HG02840 (cell line): ENCODE results near the gene OR2M2.

Experiments
- ATAC-seq: cut with Tn5 transposase; IDR thresholded peaks from one replicate; pipeline ENCODE4 v1.9.1; 2021; ENCODE audit warnings: mild to moderate bottlenecking, moderate library complexity, moderate number of reproducible peaks; ENCODE audit not compliant: unreplicated experiment, low FRiP score

The OR2M2 gene, protein sequence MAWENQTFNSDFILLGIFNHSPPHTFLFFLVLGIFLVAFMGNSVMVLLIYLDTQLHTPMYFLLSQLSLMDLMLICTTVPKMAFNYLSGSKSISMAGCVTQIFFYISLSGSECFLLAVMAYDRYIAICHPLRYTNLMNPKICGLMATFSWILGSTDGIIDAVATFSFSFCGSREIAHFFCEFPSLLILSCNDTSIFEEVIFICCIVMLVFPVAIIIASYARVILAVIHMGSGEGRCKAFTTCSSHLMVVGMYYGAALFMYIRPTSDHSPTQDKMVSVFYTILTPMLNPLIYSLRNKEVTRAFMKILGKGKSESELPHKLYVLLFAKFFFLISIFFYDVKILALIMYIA

DNA sequence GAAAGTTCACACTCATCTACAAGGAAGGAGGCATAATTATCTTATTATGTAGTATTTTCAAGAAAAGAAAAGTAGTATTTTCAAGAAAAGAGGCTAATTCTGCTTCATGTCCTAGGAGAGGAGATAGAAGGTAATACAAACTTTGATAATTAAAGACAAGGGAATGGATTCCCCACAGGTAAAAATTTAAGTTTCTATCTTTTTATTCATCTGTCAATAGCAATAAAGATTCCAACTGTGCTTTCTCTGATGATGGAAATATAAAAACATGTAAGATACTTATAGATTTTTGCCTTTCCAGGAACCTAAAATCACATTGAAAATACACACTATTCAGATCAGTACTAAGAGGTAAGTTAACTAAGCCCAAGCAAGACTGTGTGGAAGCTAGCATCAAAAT lies at the start of gene OR2M2:
Gene OR2M2, plus strand, starts transcription at position 301 of the 400 bp plus-strand sequence. CDS start 5,165 bp downstream, outside the sequence.
- no peak for ATAC-seq

DNA sequence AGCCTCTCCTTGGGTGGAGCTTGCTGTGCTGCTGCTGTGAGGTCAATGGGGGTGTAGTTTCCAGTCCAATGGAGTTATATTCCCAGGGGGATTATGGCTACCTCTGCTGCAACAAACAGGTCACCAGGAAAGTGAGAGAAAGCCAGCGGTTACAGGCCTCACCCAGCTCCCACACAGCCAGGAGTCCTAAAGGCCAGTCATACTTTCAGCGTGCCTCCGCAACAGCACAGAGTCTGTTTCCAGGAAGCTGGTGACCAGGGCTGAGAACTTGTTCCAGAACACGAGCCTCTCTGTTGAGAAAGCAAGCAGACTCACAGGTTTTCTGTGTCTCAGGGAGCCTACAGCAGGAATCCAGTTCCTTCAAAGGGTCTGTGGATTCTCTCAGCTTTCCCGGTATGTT lies 47.0 kb upstream of the OR2M2 start:
- ATAC-seq = no peak

DNA sequence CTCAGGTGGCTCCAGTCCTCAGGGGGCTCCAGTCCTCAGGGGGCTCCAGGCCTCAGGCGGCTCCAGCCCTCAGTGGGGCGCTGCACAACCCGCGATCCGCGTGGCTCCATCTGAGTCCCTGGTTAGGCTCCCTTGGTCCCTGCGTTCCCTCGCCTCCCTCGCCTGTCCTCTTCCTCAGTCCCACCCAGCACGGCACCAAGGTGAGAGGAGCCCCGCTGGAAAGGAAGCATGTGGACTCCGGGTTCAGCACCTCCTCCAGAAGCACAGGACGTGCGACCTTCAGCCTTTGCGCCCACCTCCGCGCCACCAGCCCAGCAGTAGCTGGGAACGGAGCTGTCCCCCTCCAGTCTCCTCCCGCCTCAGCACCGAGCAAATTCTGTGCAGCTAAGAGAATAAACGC lies 37.8 kb upstream of the OR2M2 start:
- no peak for ATAC-seq

DNA sequence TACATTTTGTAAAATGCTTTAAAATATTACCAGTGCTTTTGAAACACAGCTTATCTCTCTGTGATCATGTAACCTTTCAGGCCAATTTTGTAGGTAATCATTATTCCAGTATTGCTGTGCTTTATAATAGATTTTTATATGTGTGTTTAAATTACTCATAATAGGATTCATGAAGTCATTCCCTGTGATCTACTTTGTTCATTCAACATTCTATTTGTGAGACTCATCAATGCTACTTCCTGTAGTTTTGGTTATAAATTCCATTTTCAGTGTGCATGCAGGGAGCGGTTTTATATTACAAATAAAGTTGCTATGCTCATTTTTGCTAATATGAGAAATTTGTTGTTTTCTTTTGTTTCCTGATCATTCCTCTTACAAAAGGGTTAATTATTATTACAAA lies 33.8 kb upstream of the OR2M2 start:
- ATAC-seq = no peak

DNA sequence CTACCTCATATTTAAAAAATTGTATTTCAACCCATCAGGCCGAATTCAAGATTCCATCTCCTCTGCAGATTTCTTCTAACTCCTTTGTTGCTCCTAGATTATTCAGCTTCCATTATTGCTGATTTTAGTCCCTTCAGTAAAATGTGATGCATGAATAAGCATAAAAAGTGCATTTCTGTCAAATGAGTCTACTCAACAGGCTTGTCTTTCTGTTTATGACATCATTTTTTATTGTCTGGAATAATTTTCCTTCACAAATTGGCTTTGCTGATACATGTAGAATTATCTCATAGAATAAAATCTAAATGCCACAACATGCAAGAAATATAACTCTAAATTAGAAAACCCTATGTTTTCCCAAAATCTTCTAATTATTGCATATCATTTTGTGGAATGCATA lies 31.3 kb upstream of the OR2M2 start:
- ATAC-seq = no peak

DNA sequence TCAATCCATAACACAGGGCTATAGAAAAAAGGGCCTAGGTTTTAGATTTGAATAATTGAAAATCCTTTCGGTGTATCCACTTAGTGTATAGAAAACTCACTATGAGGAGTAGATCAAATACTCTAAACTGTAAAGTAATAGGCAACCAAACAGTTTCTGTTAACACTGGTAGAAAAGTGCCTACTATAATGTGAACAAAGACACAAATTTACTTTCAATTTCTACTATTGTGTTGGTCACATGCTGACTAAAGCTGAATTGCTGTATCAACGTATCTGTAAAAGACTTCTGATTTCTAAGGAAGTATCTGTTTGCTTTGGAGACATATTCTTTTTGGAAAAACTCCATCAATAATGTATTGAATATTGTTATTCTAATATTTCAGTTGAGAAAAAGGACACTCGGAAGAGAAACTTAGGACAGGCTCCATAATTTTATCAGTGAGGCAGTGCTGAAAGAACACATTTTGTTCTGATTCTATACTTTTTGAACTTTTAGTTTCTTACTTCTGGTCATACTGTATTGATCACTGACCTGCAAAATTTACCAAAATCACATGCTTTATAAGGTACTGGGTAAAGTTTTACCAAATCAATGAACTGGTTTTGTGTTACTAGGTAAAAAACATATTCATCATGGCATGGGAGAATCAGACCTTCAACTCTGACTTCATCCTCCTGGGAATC lies 30.0 kb upstream of the OR2M2 start, which contains the start of gene OR2M5:
Gene OR2M5, plus strand, starts transcription at position 636 of the 686 bp plus-strand sequence. Its CDS starts 0 bp downstream, at position 636.
- ATAC-seq = no peak

DNA sequence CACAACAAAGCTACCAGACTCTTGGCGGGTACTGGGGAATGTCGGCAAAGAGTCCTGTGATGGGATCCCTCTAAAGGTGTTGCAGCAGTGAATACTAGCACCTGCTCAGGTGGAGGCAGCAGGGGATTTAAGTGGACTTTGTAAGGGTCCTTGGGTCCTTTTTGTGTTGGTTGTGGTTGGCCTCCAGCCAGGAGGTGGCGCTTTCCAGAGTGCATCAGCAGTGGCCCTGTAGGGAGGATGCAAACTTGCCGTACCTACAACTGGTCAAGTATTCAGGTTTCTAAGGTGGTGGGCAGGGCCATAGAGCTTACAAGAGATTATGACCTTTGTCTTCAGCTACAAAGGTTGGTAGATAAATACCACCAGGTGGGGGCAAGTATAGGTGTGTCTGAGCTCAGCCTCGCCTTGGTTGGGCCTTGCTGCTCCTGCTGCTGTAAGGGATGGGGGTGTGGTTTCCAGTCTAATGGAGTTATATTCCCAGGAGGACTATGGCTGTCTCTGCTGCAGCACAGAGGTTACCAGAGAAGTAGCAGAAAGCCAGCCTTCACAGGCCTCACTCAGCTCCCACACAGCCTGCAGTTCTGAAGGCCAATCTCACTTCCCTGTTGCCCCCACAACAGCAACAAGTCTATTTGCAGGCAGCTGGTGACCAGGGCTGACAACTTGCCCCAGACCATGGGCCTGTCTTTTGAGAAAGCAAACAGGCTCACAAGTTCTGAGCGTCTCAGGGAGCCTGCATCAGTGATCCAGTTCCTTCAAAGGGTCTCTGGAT lies 22.4 kb upstream of the OR2M2 start:
- ATAC-seq = no peak

DNA sequence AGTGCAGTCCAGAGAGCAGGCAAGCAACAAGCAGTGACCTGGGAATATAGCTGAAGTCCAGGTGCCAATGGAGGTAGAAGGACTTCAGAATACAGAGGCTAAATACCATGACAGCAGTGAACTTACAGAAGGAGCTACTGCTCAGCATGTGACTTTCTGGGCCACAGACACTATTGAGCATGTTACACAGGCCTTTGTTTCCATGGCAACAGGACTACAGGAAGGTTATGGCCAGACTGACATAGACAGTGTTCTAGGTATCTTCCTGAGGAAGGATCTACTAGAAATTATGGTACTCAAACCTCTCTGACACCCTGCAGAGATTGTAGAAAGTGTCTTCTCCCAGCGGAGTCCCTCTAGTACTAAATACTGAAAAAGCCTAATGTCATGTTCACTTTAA lies 18.7 kb upstream of the OR2M2 start:
- no peak for ATAC-seq

DNA sequence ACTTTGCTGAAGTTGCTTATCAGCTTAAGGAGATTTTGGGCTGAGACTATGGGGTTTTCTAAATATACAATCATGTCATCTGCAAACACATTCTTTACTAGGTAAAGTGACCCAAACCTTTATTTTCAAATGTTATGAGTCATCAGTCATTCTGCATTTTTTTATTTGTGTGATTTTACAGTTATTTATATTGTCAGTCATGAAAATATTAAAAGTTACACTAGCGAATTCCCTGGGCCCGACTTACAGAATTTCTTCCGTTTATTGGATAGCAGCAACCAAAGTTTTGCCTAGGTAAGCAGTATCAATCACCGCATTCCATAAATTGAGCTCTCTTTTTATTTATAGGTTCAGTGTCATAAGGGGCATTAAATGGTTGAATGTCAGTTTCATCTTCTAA lies 15.9 kb upstream of the OR2M2 start:
- ATAC-seq = no peak

DNA sequence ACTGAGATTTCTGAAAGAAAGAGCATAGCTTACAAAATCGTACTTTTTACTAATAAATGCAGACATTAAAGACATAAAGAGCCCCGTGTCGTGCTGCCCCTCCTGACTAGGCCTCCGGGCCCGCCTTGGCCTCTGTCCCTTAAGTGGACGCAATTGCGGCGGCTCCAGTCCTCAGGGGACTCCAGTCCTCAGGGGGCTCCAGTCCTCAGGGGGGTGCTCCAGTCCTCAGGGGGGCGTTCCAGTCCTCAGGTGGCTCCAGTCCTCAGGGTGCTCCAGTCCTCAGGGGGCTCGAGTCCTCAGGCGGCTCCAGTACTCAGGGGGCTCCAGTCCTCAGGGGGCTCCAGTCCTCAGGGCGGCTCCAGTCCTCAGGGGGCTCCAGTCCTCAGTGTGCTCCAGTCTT lies 10.6 kb upstream of the OR2M2 start:
- no peak for ATAC-seq

DNA sequence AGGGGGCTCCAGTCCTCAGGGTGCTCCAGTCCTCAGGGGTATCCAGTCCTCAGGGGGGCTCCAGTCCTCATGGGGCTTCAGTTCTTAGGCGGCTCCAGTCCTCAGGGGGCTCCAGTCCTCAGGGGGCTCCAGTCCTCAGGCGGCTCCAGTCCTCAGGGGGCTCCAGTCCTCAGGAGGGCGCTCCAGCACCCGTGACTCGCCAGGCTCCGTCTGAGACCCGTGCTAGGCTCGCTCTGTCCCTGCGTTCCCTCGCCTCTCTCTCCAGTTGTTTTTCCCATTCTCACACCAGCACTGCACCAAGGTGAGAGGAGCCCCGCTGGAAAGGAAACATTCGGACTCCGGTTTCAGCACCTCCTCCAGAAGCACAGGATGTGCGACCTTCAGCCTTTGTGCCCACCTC lies 9.4 kb upstream of the OR2M2 start:
- no peak for ATAC-seq

DNA sequence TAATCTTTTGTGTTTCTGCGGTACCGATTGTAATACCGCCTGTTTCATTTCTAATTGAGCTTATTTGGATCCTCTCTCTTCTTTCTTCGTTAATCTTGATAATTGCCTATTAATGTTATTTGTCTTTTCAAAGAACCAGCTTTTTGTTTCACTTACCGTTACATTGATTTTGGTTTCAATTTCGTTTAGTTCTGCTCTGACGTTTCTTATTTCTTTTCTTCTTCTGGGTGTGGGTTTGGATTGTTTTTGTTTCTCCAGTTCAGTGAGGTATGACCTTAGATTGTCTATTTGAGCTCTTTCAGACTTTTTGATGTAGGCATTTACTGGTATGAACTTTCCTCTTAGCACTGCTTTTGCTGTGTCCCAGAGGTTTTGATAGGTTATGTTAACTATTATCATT lies 9.4 kb downstream of the OR2M2 start:
- ATAC-seq = no peak

DNA sequence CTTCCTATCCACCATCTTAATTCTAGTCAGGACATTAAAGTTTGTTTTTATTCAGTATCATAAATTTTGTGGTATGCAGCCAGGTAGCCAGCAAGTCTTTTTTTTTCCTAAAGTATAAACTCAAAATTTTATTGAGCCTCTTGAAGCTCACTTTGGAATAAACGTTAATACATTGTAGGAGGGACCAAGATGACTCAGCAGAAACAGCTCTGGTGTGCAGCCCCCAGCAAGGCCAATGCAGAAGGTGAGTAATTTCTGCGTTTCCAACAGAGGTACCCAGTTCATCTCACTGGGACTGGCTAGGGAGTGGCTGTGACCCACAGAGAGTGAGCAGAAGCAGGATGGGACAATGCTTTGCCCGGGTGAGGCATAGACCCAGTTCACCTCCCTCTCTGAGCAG lies 12.7 kb downstream of the OR2M2 start:
- ATAC-seq = no peak

DNA sequence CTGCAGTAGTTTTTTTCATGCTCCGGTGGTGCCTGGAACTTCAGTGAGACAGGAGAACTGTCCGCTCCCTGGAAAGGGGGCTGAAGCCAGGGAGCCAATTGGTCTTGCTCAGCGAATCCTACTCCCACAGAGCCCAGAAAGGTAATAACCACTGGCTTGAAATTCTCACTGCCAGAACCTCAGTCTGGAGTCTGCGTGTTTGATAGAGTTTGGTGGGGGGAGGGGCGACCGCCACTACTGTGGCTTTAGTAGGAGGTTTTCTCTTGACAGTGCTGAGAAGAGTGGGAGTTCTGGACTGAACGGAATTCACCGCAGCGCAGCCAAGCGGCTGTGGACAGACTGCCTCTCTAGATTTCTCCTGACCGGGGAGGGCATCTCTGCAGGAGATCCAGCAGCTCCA lies 14.4 kb downstream of the OR2M2 start:
- no peak for ATAC-seq

DNA sequence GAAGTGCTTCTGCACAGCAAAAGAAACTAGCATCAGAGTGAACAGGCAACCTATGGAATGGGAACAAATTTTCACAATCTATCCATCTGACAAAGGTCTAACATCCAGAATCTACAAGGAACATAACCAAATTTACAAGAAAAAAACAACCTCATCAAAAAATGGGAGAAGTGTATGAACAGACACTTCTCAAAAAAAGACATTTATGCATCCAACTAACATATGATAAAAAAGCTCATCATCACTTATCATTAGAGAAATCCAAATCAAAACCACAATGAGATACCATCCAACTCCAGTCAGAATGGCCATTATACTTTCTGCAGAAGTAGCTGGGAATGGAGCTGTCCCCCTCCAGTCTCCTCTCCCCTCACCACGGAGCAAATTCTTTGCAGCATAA lies 19.5 kb downstream of the OR2M2 start:
- ATAC-seq = no peak

DNA sequence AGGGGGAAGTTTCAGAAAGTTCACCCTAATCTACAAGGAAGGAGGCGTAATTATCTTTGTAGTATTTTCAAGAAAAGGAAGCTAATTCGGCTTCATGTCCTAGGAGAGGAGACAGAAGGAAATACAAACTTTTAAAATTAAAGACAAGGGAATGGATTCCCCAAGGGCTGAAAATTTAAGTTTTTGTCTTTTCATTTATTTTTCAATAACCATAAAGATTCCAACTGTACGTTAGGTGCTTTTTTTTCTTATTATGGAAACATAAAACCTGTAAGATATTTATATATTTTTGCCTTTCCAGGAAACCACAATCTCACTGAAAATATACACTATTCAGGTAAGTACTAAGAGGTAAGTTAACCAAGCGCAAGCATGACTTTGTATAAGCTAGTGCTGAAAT lies 22.3 kb downstream of the OR2M2 start, which contains the start of gene OR2M3:
Gene OR2M3, plus strand, starts transcription at position 301 of the 400 bp plus-strand sequence. CDS start 5,803 bp downstream, outside the sequence.
- no peak for ATAC-seq

DNA sequence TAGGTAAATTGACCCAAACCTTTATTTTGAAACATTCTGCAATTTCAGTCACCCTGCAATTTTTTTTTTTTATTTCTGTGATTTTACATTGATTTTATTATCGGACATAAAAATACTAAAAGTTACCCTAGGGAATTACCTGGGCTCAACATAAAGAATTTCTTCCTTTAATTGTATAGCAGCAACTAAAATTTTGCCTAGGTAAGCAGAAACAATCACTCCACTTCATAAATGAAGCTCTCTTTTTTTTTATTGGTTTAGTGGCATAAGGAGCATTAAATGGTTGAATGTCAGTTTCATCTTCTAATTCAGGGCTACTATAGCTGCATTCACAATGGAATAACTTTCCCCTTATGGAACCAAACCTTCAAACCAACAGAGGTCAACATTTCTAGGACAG lies 41.3 kb downstream of the OR2M2 start:
- ATAC-seq = no peak

DNA sequence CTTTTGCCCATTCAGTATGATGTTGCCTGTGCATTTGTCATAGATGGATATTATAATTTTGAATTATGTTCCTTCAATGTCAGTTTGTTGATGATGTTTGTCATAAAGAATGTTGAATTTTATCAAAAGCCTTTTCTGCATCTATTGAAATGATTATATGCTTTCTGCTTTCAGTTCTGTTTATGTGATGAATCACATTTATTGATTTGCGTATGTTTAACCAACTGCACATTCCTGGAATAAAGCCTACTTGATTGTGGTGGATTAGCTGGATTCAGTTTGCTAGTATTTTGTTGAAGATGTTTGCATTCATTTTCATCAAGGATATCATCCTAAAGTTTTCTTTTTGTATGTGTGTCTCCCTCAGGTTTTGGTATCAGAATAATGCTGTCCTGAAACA lies 50.9 kb downstream of the OR2M2 start:
- no peak for ATAC-seq

DNA sequence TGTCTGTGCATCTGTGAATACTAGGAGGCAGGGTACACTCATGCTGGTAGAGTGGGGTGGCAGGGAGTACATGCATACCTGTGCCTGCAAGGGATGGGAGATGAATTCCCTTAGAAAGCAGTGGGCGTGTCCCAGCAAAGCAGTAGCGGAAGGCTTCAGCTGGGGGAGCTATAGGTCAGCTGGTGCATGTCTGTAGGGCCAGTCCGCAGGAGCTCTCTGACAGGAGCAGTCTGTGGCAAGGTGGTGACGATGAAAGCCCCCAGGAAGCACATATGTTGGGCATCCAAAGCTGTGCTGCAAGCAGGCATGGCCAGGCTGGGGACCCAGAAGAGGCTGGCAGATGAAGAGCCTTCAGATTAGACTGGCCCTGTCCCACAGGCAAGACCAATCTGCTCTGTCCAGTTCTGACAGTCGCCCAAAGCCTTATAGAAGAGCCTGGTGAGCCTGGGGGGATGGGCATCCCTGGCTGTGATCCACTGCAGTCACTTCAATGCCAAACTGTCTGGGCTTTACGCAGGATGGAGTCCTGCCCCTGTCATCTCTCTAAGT lies 54.8 kb downstream of the OR2M2 start:
- no peak for ATAC-seq
